HG02623 (cell line): Measurements from ENCODE around the gene DNER.
"Not testable (repeated sequence)": the region's sequence is repeated elsewhere in the genome, so short reads cannot be mapped to it uniquely, and the experiment has no call there.

Experiments used
- ATAC-seq: cut with Tn5 transposase; IDR thresholded peaks from one replicate; pipeline ENCODE4 v1.9.1; 2021; ENCODE audit warnings: moderate library complexity; ENCODE audit not compliant: unreplicated experiment

The DNER gene

DNA sequence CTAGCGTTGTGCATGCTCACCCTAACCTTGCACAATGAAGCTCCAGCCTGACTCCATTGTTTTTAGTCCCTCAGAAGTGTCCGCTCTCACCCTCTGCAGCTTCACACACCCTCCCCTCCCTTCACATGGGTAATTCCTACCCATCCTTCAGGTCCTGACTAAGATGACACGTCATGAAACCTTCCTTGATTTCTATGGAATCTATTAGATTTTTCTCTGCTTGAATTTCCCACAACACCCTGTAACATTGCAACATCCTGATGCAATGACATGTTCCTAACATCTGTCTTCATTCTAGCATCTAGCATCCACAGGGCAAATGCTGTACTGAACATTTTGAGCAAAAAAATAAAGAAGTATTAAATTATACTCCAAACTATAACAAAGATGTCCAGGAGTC is 366.2 kb downstream of the DNER start:
- ATAC-seq = no peak

DNA sequence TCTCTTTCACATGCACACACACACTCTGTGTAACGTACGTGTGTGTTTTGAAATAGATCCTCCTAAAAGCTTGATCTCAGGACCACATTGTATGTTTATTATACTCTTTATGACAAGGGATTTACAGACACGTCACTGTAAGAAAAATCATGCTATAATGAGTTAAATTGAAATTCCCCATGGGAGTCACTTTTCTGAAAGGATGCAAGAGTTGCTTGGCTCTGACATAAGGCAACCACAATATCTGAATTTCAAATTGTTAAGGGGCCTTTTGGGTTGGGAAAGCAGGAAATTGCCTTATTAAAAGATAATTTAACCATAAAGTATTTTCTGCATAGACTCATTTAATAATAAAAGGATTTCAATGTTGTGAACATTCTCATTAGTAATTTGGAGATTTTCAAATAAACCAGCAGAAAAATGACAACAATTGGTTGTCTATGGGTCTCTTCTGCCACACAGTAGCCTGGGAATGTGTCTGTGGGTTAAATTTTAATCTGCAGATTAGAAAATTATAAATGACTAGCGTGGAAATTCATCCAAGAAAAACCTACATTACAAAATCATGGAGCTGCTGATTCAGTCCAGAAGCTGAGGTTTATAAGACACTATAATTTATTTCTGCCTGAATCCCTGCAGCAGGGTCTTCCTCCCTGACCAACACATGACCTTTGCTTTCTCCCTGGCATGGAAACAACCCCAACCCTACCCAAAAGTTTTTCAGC is 367.4 kb downstream of the DNER start:
- no peak for ATAC-seq

DNA sequence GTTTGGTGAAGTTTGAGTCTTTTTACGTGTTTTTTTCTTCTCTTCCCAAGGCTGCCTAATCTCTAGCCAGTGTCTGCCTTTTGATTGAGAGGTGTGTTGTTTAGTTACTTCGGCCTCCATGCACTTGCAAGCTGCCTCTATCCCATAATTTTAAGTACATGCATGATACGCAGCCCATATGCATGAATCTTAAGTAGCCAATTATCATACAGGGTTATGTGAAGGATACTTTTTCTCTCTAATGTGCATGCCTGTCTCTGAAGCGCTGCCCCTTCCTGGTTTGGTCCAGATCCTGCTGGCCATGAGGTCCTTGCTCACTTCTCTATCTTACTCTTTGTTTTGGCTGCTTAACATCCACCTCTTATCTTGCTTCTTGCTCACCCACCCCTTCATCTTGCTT is 369.4 kb downstream of the DNER start:
- no peak for ATAC-seq

DNA sequence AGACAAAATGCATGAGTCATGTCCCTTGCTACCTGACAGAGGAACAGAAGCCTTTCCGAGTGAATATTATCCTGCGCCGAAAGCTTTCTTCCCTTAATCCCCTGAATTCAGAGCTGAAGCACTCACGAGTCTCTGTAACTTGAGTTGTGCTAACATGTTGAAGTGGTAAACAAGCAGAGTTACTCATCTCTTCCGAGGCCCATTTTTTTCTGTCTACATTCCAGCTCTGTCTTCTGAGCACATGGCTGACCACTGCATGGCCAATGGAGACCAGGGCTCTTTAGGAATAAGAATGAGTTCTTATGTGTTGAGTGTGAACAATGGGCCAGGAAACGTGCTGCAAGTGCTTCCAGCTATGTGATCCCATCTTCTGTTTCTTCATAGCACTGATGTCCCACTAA is 370.2 kb downstream of the DNER start:
- no peak for ATAC-seq

DNA sequence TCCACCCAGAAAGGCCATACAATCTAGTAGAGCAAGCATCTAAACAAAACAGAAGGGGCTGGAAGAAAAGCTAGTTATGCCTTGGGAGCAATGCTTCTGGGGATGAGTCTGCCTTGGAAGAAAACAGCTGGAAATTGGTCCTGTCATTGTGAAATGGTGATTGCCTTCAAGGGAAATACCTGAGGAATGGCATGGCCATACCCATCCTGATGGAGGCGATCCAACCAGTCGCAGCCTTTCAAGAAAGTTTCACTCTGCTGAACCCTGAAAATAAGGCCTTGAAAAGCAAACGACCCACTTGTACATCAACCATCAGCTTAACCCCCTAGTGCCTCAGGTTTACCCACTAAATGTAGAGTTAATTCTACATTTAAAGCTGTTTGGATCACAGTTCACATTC is 370.7 kb downstream of the DNER start:
- no peak for ATAC-seq

DNA sequence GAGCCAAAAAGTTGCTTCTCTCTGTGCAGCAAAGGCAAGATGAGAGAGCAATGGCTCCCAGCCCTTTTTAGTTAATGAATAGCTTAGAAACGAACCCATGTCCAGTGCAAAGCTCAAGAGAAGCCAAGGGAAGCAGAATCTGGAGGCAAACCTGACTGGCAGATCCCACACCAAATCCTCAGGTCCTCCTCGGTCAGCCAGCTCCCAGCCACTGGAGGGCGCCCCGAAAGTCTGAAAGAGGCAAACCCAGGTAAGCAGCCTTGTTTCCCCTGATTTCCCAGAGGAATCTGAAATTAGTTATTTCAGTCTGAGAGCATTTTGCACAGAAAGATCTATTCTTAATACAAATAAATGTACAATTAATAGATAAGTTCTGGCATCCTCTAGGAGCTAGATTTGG is 372.0 kb downstream of the DNER start:
- ATAC-seq = no peak

DNA sequence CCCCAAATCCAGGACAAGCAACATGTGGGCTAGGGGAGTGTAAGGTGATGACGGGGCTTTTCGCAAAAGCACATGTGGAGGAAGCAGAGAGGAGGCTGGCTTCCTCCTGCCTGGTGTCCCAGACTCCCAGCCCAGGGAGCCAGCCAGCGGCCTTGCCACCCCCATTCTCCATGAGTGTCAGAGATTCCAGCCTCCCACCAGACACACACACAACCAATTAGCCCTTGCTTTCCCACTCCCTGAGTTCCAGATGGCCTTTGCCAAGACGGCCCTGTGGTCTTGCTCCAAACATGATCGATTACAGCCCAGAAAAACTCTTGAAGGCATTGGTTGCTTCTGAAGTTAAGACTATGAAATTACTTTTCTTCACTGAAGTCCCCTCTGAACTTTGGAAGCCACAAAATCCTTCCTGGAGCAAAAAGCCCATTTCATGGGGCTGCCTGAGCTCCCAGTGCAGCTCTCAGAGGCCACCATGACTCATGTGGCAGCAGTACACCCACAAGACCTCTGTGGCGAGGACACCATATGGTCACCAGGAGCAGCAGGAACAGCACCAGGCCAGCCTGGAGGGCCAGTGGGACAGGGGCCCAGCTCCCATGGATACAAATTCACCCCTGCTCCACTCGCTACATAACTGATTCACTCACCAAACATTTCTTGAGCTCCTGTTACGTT is 374.1 kb downstream of the DNER start:
- no peak for ATAC-seq

DNA sequence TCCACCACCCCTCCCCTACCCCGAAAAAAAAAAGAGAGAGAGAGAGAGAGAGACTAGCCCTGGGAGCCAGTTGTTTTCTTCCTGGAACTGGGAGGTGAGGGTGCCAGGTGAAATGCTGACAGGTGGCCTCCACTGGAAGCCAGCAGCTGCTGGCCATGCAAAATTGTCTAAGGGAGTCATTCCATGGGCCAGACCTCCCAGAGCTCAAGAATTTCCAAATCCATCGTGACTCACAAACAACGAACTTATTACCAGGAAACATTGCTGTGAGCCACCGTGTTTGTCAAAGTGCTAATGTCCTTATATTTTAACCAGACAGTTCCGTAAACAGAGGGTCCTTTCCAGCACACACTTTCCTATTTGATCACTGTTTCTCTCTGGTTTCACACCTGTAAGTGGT is 374.7 kb downstream of the DNER start:
- no peak for ATAC-seq

DNA sequence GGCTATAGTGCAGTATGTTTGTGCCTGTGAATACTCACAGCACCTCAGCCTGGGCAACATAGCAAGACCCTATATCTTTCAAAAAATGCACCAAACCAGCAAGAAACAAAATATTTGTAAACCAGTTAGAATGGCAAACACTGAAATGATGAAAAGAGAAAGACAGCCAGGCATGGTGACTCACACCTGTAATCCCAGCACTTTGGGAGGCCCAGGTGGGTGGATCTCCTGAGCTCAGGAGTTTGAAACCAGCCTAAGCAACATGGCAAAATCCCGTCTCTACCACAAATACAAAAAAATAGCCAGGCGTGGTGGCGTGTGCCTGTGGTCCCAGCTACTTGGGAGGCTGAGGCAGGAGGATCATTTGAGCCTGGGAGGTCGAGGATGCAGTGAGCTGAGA is 375.2 kb downstream of the DNER start:
- ATAC-seq = not testable (repeated sequence)

DNA sequence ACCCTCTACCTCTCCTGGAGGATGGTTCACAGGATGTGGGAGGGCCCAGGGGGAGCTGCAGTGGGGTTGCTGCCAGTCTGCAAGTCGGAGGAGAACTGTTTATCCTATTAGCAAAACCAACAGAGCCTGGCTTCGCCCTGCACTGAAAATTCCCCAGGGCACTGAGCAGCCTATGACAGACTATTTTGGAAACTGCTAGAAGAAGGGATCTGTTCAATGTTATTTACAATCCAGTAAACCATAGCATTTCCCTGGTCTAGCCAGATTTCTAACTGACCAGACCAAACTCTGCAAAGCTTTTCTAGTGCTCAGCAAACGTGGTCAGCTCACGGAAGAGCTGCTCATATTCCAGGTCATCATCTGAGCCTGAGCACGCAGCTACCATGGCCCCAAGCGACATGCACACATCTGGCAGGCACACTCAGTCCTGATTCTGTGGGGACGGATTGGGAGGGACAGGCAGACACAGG is 378.4 kb downstream of the DNER start:
- ATAC-seq = no peak

DNA sequence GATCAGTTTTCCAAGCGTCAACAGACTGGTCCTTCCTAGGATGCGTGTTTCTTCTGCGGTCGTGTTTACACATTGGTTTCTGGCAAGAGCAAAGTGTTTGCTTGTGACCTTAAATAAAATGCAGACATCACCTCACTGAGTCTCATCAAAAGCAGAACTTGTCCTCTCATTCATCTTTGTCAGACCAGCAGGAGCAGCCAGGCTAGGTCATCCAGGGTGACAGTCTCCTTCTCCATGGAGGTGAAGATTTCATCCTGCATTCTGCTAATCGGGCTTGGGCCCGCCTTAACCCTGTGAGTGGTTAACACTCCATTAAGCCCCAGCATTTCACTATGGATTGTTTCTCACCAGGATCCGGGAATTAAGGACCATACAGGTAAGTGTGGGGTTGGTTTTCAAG is 379.0 kb downstream of the DNER start:
- no peak for ATAC-seq

DNA sequence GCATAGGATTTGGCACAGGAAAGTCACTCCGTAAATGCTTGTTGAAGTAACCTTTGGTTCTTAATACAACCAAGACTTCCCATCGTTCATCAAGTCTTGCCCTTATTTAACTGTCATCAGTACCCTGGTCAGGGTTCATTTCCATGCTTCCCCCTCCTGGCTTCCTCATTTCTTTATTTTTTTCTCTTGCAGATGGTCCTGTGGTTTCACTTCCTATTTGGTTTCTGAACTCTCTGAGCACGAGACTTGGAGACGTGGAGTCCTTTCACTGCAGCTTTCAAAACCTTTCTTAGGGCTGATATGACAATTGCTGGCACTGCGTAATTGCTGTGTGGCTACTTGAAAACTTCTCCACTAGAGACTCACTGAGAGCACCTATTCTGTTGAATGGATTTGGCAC is 383.4 kb downstream of the DNER start:
- ATAC-seq = no peak

DNA sequence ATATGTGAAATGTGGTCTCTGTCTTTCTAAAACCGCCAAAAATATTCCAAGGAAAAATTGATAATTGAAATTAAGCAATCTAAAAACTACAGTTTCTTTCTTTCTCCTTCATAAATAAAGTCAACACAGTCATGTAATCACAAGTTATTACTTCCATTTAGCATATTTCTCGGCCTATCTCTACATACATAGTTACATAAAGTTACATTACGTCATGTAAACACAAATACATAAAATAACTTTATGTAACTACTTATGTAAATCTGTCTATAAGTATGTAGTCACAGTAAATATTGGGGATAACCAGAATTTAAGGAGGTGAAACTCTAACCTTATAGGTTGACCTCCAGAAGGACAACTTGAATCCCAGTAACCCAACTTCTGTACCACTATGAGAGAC is 394.8 kb downstream of the DNER start:
- no peak for ATAC-seq

DNA sequence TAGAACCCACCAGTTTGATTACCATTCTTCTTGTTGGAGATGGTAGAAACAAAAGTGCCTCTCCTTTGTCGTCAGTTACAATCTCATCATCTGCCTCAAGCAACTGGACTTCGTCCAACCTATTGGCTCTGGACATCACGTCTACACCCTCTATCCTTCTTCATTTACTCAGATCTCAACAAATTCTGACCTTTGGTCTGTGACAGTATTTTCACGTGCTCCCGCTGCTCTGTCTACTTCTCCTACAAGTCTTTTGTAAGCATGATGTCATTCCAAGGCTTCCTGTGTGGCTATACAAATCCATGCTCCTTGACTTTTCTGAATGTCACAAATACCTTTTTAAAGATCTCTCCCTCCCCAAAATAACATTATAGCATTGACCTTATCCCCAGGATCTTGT is 400.2 kb downstream of the DNER start:
- ATAC-seq = no peak

DNA sequence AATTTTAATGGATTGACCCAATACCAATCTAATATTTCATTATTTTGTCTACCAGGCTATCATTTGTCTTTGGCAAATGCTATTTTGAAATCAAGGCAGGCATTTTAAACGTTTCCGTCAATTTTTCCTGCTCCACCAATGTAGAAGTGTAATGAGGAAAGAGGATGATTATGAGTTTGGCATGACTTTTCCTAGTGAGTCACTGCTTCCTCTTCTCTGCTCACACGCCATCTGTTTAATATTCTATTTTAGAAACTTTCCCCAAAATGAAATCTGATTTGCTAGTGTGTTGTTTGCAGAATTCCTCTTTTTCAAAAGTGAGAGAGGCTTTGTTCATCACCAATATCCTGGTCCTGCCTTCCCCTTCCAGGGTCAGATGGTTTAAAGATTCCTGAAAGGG is 400.8 kb downstream of the DNER start:
- no peak for ATAC-seq
